Stimulated activated CD4-positive, alpha-beta T cell treated with anti-CD3 and anti-CD28 coated beads, TNF-alpha, amount 100 ng/mL, for 24 hours (primary cell): Measurements from ENCODE around the gene PAX6.

ENCODE experiments used
- DNase-seq, 3 experiments: peaks; one replicate each; pipeline ENCODE4 v3.0.0-alpha.2; 2020; ENCODE audit warnings: low read depth in 3 of 3

The PAX6 gene

DNA sequence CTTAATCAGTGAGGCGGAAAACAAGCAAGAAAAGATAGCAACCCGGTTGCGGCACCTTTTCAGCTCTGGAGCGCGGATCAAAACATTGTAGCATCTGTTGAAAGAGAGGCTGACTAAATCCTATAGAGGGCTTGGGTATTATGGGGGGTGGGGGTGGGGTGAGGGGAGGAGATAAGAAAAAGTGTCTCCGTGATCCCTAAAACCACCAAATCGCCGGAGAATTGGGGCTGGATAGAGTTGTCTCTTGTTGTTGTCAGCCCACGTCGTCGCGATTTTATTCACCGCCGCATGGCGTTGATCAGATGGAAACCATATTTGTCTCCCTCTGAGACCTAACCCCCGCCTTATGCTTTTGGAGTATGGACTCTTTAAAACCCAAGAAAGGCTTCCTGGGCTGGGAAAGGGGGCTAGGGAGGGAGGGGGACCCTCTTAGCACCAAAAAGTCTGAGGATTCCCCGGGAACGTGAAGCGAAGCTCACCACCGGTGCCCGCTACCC, 13.0 kb downstream of the PAX6 start:
- no peak for DNase-seq

DNA sequence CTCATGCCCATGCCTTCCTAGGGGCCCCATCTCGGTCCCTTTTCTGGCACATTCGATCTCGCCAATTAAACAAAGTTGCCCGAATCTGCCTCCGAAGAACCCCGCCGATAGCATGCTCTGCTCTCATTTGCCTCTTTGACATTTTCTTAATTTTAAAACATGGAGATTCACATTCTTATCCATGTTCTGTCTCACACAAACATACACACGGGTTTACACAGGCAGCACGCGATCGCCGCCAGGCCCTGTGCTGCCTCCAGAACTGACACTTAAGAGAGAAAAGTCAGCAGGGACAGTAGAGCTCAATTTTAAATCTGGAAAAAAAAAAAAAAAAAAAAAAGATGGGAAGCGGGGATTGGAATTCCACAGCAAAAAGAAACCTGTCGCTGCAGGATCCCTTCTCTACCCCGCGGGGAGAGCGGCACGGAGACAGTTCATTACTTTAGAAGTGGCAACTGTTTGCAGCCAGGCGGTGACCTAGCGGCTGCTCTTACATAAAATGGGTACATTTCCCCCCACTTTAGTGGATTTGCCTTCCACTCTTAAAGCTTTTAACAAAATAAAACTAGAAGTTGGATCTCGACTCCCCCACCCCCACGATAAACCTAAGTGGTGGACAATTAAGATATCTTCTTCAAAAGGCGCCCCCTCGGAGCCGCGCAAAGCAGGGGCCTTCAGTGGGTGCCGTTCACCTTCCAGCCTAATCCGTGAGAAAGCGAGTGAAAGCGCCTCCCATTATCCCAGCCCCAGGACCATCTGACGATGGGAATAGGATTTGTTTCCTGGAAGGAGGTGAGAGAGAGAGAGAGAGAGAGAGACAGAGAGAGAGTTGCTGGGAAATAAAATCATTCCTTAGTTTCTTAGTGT, 13.7 kb downstream of the PAX6 start:
- no peak for DNase-seq

DNA sequence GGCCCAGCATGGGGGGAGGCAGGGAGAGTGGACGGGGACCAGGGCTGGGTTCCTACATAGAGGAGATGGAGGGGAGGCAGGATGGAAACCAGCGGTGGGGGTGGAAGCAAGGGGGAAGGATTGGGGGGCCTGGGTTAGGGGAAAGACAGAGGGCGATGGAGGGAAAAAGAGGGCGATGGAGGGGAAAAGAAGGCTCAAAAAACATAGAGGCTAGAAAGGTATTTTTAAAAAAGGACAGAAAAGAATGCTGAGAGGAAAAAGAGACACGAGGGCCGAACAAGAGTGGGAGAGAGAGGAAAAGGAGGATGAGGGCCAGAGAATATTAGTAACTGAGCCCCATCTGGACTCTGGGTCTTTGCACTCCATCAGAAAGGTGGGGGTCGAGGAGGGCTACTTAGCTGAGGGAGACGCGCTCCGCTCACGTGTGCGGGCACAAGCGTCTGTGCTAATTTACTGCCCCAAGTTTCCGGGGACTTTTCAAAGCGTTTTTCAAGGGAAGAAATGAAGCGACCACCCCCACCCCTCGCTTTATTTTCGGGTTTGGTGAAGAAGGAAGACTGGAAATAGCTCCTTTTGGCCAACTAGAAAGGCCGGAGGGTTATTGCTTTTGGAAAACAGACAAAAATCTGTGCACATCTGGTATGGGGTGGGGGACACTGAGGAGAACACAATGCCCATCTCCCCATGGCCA, 14.5 kb downstream of the PAX6 start:
- no peak for DNase-seq

- DNase-seq = no peak
These were observed 15.2 kb downstream of the PAX6 start for GRCh38 chr11:31795706-31796498.

GRCh38 chr11:31794548-31794947, 16.6 kb downstream of the PAX6 start:
- DNase-seq = no peak

- no peak for DNase-seq
These were observed 17.9 kb downstream of the PAX6 start for GRCh38 chr11:31793264-31793663.

DNA sequence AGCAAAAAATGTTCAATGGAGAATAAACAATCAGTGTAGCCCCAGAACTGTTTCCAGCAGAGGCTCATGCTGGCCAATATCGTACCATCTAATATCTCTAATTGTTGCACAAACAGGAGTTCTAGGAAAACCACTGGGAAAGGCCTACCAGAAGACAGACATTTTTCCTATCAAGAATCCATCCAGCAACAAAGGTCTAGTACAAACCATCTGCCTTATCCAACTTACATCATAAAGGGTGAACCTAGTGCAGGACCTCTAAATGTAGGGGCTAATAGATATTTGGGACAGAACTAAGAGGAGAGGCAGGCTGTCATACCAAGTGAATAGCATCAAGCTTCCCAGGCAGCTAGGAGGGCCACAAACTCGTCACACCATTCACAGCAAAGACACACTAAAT, 18.7 kb downstream of the PAX6 start:
- no peak for DNase-seq

DNA sequence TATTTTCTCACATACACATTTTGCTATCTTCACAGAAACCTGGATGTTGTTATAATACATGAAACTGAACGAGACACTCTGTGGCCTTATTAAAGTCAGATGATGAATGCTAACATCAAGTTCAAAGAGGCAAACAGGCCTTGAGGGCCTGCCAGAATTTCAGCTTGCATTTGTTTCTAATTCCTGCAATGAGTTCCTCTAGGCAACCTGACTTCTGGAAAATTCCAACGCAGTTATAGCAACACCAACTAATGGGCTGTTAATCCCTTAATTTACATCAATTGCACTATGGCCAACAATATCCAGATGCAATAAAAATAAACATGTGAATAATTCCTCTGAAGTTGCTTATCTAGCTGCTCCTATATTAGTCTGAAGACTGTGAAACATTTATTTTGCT, 19.1 kb downstream of the PAX6 start:
- no peak for DNase-seq

- no peak for DNase-seq
These were observed 20.5 kb downstream of the PAX6 start for GRCh38 chr11:31790649-31791048.

- no peak for DNase-seq
These were observed 23.0 kb downstream of the PAX6 start for GRCh38 chr11:31788085-31788484.

DNA sequence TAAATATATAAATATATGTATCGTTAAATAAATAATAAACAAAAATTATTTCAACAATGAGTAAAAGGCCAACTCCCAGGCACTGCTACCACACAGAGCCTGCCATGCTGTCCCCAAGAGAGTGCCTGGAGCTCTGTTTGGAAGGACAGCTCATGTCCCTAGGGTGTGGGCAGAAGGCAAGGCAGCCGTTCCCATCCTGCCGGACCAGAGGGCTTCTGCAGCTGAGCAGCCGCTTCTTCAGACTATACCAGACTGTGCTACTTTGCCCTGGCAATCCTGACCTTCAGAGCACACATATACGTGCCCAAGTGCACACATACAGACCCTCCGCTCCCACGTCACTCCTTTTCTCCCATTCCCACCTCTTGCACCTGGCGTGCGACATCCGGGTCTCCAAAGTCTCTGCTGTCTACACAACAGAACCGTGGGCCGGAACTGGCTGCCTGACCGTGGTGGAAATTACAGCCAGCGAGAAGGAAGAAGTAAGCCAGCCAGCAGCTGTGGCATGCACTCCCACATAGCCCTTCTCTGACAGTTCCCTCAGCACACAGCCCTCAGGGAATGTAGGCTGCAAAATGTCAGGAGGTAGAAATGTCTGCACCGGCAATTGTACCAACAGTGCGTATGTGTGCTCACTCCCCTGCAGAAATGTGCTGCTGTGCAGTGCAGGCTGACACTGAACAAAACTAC, 24.0 kb downstream of the PAX6 start:
- no peak for DNase-seq

- no peak for DNase-seq
These were observed 26.5 kb downstream of the PAX6 start for GRCh38 chr11:31784611-31785010.

DNA sequence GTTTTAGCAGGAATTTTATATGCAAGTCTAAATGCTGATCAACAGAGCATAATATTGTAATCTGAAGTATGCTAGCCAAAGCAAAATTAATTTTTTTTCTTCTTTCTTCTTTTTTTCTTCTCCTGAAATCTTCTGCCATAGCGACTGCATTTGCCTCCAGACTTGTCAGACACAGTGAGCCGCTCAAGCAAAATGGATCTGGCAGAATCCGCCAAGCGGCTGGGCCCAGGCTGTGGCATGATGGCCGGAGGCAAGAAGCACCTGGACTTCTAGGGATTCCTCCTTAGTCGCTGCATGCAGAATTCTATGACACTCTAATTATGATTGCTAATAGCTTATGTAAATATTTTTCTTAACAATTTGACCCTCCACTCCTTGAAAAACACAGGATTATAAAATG, 27.9 kb downstream of the PAX6 start:
- DNase-seq = no peak

DNA sequence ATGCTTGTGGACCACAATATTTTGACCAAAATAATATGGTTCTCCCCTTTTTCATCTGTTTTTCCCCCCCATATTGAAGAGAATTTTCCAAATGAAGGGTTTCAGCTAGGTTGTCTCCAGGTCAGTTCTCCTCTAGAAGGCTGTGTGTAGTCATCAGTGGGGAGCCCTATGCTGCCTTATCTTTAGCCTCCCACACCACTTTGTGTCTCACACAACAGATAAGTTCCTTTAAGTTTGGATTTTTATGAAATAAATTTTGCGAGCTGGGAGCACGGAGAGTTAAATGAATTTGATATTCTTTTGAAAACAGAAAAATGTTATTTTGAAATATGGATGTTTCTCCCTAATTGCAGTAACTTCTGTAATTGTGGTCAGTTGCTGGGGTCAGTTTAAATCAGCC, 28.9 kb downstream of the PAX6 start:
- no peak for DNase-seq

GRCh38 chr11:31780480-31780971, 30.6 kb downstream of the PAX6 start:
- no peak for DNase-seq

GRCh38 chr11:31780078-31780477, 31.0 kb downstream of the PAX6 start:
- DNase-seq = no peak

DNA sequence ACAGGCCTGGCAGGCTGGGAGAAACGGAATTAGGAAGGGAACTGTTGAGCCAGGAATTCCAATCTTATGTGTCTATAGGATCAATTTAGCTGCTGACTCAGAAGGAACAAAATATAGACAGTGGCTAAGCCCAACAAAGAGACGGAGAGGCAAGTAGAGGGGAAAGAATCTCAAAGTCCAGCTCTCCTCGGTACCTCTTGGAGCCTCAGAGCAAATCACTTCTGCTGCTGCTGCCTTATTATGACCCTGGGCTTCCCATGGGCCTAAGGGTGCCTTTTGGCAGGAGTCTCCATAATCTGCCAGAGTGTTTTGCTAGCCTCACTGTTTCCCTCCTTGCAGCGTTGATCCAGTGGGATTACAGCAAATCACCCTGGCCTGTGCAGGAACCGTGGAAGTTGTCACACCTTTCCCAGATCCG, 31.7 kb downstream of the PAX6 start:
- DNase-seq = no peak

- DNase-seq = no peak
These were observed 38.7 kb downstream of the PAX6 start for GRCh38 chr11:31772412-31772811.

DNA sequence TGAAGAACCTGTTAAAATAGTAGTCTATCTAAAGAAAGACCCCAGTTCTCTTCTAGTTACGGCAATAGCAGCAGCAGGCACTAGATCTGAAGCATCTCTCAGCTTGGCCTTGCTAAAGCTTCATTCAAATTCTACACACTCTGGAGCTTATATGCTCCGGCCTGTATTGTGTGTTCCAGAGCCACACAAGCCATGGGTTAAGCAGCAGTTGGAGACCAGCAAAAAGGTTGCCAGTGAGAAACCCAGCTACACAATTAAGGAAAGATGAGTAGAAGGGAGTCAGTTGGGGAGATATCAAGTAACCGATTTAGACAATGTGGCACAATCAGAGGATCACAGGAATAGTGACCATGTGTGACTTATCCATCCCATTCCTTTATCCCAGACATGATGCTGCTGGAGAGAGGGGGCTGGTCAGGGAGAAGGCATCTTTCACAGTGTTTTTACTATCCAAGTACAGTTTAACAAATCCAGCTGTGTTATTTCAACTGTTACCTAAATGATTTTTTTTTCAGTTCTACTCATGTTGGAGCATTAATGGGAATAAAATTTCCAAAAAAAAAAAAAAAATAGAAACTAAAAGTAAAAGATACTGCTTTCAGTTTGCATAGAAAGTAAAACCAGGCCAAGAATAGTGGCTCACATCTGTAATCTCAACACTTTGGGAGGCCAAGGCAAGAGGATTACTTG, 41.0 kb downstream of the PAX6 start:
- no peak for DNase-seq

- DNase-seq = no peak
These were observed 42.1 kb downstream of the PAX6 start for GRCh38 chr11:31768749-31769640.
